AG09309 (cell line): ENCODE data around the gene RHOV.

ENCODE experiments used
- DNase-seq: peaks from one replicate; pipeline ENCODE4 v3.0.0-alpha.2; 2010; ENCODE audit warnings: low read depth
- H3K4me3 ChIP-seq: 2 replicates; pipeline ENCODE4 v1.5.1; 2011; ENCODE audit warnings: mild to moderate bottlenecking, low read depth, low read length, moderate library complexity; ENCODE audit not compliant: control insufficient read depth
- CTCF ChIP-seq: IDR thresholded peaks from 2 replicates; pipeline ENCODE4 v1.5.1; 2011; ENCODE audit warnings: mild to moderate bottlenecking, low read depth, low read length, inconsistent platforms; ENCODE audit not compliant: insufficient read depth, control insufficient read depth; ENCODE audit errors: missing control alignments

The RHOV gene

GRCh38 chr15:40904552-40905201 is 30.6 kb upstream of the RHOV start:
- no peak for DNase-seq
- no peak for TF ChIP-seq CTCF
- H3K4me3 ChIP-seq = no peak overlapping the region

- no peak for TF ChIP-seq CTCF
- no peak for DNase-seq
- H3K4me3 ChIP-seq = no peak overlapping the region
Measured at GRCh38 chr15:40902605-40903561, 28.8 kb upstream of the RHOV start.

GRCh38 chr15:40901053-40901443 is 27.0 kb upstream of the RHOV start:
- H3K4me3 ChIP-seq = no peak overlapping the region
- no peak for TF ChIP-seq CTCF
- DNase-seq = no peak

- TF ChIP-seq CTCF = no peak
- no peak for DNase-seq
- no peak overlapping the region for H3K4me3 ChIP-seq
Measured at GRCh38 chr15:40900256-40901052, 26.4 kb upstream of the RHOV start.

- no peak overlapping the region for H3K4me3 ChIP-seq
- no peak for DNase-seq
- TF ChIP-seq CTCF = no peak
Measured at GRCh38 chr15:40899536-40900207, 25.6 kb upstream of the RHOV start.

GRCh38 chr15:40894681-40895448 is 20.8 kb upstream of the RHOV start:
- peak overlapping the region; percentile 58 for H3K4me3 ChIP-seq
- peak; percentile 71 for TF ChIP-seq CTCF
- DNase-seq = no peak
